T47D (cell line): ENCODE results near the gene LY6G6D.

Source experiments
- DNase-seq, 2 experiments: peaks; one replicate each; pipeline versions ENCODE4 v3.0.0 to v3.0.0-alpha.2; 2011 to 2012; ENCODE audit warnings: low read depth in 1 of 2, low spot score in 1 of 2
- JUND ChIP-seq: IDR thresholded peaks from 2 replicates; pipeline ENCODE4 v1.6.1; 2012; ENCODE audit warnings: low read depth
- in situ Hi-C: cut with HindIII; loops from 2 replicates; pipeline ENCODE4 v1.10.0; 2016; ENCODE audit warnings: low sequenced_read_pairs, low pct_unique_long_range_greater_than_20kb

Gene LY6G6D, protein sequence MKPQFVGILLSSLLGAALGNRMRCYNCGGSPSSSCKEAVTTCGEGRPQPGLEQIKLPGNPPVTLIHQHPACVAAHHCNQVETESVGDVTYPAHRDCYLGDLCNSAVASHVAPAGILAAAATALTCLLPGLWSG

GRCh38 chr6:31715022-31715958, at the start of gene LY6G6D:
Gene LY6G6D, plus strand, starts transcription at chr6:31715348. Its CDS starts 8 bp downstream, at chr6:31715356.
- no peak for TF ChIP-seq JUND
- no peak for DNase-seq
- in situ Hi-C loops = no loop called here

GRCh38 chr6:31665501-31666336, 49.4 kb upstream of the LY6G6D start, which contains the start of gene CSNK2B:
Gene CSNK2B, plus strand, starts transcription at chr6:31666080. Its CDS starts 752 bp downstream, at chr6:31666832.
- peak; percentile 96 to 99 for DNase-seq
- no peak for TF ChIP-seq JUND
- in situ Hi-C loops = no loop called here

DNA sequence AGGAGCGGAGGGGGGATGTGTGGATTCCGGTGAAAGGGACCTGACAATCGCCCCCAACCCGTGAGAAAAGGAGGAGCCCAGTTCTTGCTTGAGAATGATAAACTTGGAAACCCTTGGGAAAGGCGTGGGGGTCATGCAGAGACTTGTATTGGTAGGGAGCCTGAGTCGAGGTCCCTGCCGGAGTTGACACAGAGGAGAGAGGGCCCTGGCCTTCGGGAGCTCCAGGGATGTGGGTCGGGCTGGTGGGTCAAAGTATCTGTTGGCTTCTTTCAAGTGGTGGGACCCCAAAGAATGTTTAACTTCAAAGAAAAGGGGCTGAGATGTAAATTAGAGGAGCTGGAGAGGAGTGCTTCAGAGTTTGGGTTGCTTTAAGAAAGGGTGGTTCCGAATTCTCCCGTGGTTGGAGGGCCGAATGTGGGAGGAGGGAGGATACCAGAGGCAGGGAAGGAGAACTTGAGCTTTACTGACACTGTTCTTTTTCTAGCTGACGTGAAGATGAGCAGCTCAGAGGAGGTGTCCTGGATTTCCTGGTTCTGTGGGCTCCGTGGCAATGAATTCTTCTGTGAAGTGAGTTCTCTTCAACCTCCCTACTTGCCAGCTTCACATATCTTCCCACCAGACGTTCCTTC, 48.7 kb upstream of the LY6G6D start:
- in situ Hi-C loops = no loop called here
- no peak for TF ChIP-seq JUND
- DNase-seq = no peak

- no peak for TF ChIP-seq JUND
- no peak for DNase-seq
- in situ Hi-C loops = no loop called here
Observed at GRCh38 chr6:31669676-31670075, 45.5 kb upstream of the LY6G6D start, which contains the start of gene LY6G5B. Gene LY6G5B, plus strand, starts transcription at chr6:31669976. Its CDS starts 975 bp downstream, at chr6:31670951.

DNA sequence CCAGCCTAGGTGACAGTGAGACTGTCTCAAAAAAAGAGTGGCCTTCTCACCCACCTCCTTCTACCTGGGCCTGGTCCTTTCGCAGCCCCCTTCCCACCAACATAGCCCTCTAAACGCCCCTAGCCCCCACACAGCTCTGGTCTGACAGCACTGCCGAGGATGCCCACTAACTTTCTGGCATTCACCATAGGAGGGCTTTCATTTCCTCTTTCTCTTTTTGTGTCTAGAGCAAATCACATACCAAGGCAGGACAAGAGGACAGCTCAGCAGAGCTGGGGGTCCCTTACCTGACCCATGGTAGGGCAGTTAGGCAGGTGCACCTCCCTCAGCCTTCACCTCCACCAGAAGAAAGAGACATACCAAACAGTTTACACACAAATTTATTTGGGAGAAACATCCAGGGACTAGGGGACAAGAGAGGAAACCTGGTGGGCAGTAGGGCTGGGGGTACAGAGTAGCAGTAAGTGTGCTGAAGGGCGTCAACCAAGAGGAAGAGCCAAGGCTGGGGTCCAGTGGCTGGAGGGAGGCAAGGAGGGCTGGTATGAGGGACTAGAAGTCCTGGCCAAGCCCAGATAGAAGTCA, 38.7 kb upstream of the LY6G6D start:
- DNase-seq = no peak
- in situ Hi-C loops = no loop called here
- no peak for TF ChIP-seq JUND

DNA sequence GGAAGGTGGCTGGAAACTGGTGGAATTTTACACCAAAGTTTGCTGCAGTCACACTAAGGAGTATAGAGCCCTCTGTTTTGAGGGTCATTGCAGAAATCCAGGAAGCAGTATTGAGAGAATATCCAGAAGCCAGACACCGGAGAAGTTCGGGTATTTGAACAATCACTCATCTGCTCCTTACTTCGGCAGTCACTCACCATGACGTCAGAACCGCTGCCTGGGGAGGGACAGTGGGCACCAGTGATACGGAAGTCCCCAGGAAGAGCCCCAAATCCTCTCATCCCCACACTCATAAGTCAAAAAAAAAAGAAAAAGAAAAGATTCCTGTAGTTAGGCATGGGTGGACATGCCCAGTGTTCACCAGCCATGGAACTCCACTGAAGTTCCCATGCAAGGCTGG, 38.2 kb upstream of the LY6G6D start:
- in situ Hi-C loops = no loop called here
- TF ChIP-seq JUND = no peak

GRCh38 chr6:31677955-31678354, 37.2 kb upstream of the LY6G6D start:
- no peak for DNase-seq
- in situ Hi-C loops = no loop called here
- no peak for TF ChIP-seq JUND

More for the DNA sequence above, 38.2 kb upstream of the LY6G6D start:
- DNase-seq = no peak

GRCh38 chr6:31680226-31681134, 34.7 kb upstream of the LY6G6D start, which contains the start of gene LY6G5C:
Gene LY6G5C, minus strand, starts transcription at chr6:31681067. Its CDS starts 694 bp downstream, at chr6:31680373.
- in situ Hi-C loops = no loop called here
- TF ChIP-seq JUND = no peak
- peak; percentile 67 to 86 for DNase-seq

GRCh38 chr6:31681135-31681671, 33.9 kb upstream of the LY6G6D start:
- no peak for TF ChIP-seq JUND
- peak in 1 of 2 experiments; percentile 34 for DNase-seq
- in situ Hi-C loops = no loop called here

GRCh38 chr6:31683591-31683990, 31.6 kb upstream of the LY6G6D start:
- in situ Hi-C loops = no loop called here
- TF ChIP-seq JUND = no peak
- DNase-seq = no peak
